Right lobe of liver (tissue), 6 donors: ENCODE data around the gene IFNA2. TPM values are rescaled to one million over a fixed set of nuclear protein-coding genes. Genes with fewer than 3 reads are reported as not detected.
A peak's percentile ranks its signal among the peaks of the same experiment; 100 is the strongest.

Experiments
- ATAC-seq, 4 donors: fragments of 200-7000 bp; cut with Tn5 transposase; one replicate each; pipeline ENCODE4 v1.9.1; 2020; ENCODE audit warnings: mild to moderate bottlenecking in 4 of 4, moderate library complexity in 4 of 4
- DNase-seq, 3 donors: peaks; one replicate each; pipeline ENCODE4 v3.0.0-alpha.2; 2020
- H3K27ac ChIP-seq, 3 donors: fragments of 200-600 bp; one replicate each; pipeline ENCODE4 v1.8.0; 2022
- H3K27me3 ChIP-seq, 2 donors: fragments of 200-600 bp; one replicate each; pipeline ENCODE4 v1.8.0; 2022
- H3K36me3 ChIP-seq, 4 donors: fragments of 200-600 bp; sonication (generic) in 1 of 4; one replicate each; pipeline versions ENCODE4 v1.5.1 to v1.8.0; 2017 to 2022; ENCODE audit warnings: control low read depth in 1 of 4
- H3K4me1 ChIP-seq, 4 donors: fragments of 200-600 bp; sonication (generic) in 1 of 4; one replicate each; pipeline versions ENCODE4 v1.5.1 to v1.8.0; 2017 to 2022; ENCODE audit warnings: control low read depth in 1 of 4
- H3K4me3 ChIP-seq, 3 donors: fragments of 200-600 bp; one replicate each; pipeline ENCODE4 v1.8.0; 2022
- H3K9me3 ChIP-seq, 4 donors: fragments of 200-600 bp; sonication (generic) in 1 of 4; one replicate each; pipeline versions ENCODE4 v1.5.1 to v1.8.0; 2017 to 2022; ENCODE audit warnings: control low read depth in 1 of 4
- CTCF ChIP-seq, 4 donors: fragments of 200-600 bp in 3 of 4; fragments of 450-650 bp in 1 of 4; IDR thresholded peaks; one replicate each; pipeline versions ENCODE4 v1.5.1 to v1.8.0; 2016 to 2022; ENCODE audit warnings: antibody characterized with exemption in 4 of 4, mild to moderate bottlenecking in 2 of 4
- POLR2A ChIP-seq: fragments of 450-650 bp; IDR thresholded peaks from one replicate; pipeline ENCODE4 v1.6.1; 2017; ENCODE audit warnings: antibody characterized with exemption, mild to moderate bottlenecking
- WGBS: methylation state at CpG from one replicate; pipeline ENCODE4 v1.1.6; 2018; ENCODE audit warnings: low coverage, low lambda C conversion rate; ENCODE audit not compliant: insufficient coverage; ENCODE audit errors: missing lambda C conversion rate; 5-methylcytosine and 5-hydroxymethylcytosine counted together
- intact Hi-C, 2 donors: fragments of 100-400 bp; cut with DNase I; formaldehyde crosslinking; loops; one replicate each; pipeline versions ENCODE4 v1.11.2 to v1.14.1; 2022
- total RNA-seq, 6 experiments: library from RNA; depleted of rRNA in 2 of 6; stranded (reverse); fragments of >200 nt in 2 of 6; fragmentation: NEBNext Ultra II Directional in 3 of 6; extraction: Animal tissue kit (Norgen Biotek cat#: 25700) in 3 of 6; gene quantifications; one replicate each; pipeline versions ENCODE4 v1.1.0 to v1.2.4, GENCODE V29; 2016 to 2023
- donor health status: DM: no; HTN: yes; CAD: no.
- donor health status: DM: no; HTN: no; CAD: no.
- donor health status: DM: no; HTN: no; CAD: no.
- donor health status: DM: no; HTN: yes; CAD: no.
- donor health status: DM: no; HTN: yes; CAD: no.

The IFNA2 gene
- total RNA-seq, 6 experiments from 2014 or later, result not detected

DNA sequence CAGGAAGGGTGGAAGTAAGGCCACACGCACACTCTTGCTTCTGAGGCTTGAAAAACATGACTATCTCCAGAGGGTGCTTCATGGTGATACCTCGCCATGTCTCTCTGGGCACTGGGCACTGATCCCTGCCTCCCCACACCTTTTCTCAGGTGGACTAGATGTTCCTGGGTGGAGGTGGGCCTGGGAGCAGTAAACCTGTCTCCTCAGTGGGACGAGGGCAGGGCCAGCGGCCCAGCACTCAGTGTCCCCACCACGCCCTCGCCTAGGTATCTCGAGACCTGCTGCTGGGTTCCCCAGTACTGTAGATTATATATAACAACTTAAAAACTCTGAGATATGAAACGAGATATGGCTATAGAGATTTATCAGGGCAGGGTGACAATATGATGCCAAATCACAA, 22.9 kb downstream of the IFNA2 start:
- ATAC-seq (no peak), DNase-seq (no peak)
- Histone ChIP-seq H3K27ac (no peak overlapping the region), H3K4me1 (no peaks in the 10 kb centered on the region), H3K4me3 (no peak overlapping the region), H3K36me3 (no peaks in the 10 kb centered on the region), H3K27me3 (no peaks in the 10 kb centered on the region), H3K9me3 (no peaks in the 10 kb centered on the region)
- TF ChIP-seq CTCF (IDR thresholded peaks at IDR 0.05), result no peak
- no peak for TF ChIP-seq POLR2A
- intact Hi-C loops, result no loop called here
- WGBS, result 67% methylated on average over 6 of the region's 8 CpGs

GRCh38 chr9:21357479-21358460, 27.4 kb downstream of the IFNA2 start:
- peak in 1 of 4 donors; percentile 43 for ATAC-seq
- intact Hi-C loops, result no loop called here
- Histone ChIP-seq H3K4me3 (no peak overlapping the region), H3K27ac (no peak overlapping the region), H3K36me3 (no peaks in the 10 kb centered on the region), H3K27me3 (no peaks in the 10 kb centered on the region), H3K4me1 (no peaks in the 10 kb centered on the region), H3K9me3 (no peaks in the 10 kb centered on the region)
- no peak for DNase-seq
- TF ChIP-seq POLR2A, result no peak
- no peak for TF ChIP-seq CTCF (IDR thresholded peaks at IDR 0.05)
- 40% methylated on average over 7 of the region's 7 CpGs for WGBS

DNA sequence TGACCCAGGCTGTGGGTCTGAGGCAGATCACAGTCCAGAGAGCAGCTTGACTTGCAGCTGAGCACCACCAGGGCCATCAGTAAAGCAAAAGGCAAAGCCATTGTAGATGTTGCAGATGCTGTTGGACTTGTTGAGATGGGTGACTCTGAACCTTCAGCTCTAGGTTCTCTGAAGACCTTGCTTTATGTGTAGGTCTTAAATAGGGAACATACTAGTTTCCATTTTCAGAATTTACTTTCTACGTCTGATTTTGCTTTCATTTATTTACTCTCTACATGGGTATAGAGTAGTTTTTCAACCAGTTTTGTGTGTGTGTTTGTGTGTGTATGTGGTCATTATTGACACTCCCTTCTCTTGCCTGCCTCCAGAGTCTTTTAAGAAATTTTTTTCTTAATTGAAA, 34.4 kb downstream of the IFNA2 start, which contains the start of gene IFNA6:
IFNA6 (minus strand) TSS at position 101 of the 400 bp plus-strand sequence; CDS start at position 101, 0 bp downstream.
- Histone ChIP-seq H3K4me1 (no peaks in the 10 kb centered on the region), H3K9me3 (no peaks in the 10 kb centered on the region), H3K4me3 (no peak within 1 kb of the TSS), H3K27me3 (no peaks in the 10 kb centered on the region), H3K36me3 (no peaks in the 10 kb centered on the region), H3K27ac (no peak within 1 kb of the TSS)
- DNase-seq (no peak), ATAC-seq (no peak)
- WGBS, result 78% methylated on average over 1 of the region's 1 CpG
- intact Hi-C loops, result no loop called here
- TF ChIP-seq CTCF (IDR thresholded peaks at IDR 0.05) (no peak), POLR2A (no peak)

DNA sequence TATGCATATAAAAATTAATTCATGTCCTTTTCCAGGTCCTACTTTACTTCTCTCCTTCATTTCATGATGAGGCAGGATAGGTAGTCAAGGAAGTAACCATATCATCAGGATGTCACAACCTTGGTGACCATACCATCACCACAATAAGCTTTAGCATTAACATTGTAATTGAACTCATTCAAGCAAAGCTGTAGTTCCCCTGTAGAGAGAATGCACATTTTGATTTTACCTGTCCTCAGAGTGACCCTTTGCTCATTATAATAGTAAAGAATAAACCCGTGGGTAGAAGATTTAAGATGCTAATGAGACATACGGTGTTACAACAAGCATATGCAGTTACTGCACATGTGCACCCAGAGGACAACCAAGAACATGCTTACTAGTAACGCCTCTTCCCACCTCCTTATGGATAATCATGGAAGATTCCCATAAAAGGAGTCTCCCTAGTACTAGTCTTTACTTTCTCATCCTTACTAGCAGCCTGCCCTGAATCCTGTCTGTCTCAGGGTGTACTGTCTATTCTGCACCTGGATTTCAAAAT, 36.7 kb downstream of the IFNA2 start:
- 47% methylated on average over 3 of the region's 3 CpGs for WGBS

More for the DNA sequence above, 36.7 kb downstream of the IFNA2 start:
- no peak for ATAC-seq
- H3K36me3 ChIP-seq, result no peaks in the 10 kb centered on the region
- TF ChIP-seq CTCF (IDR thresholded peaks at IDR 0.05) (no peak), POLR2A (no peak)
- H3K4me3 ChIP-seq, result no peak overlapping the region
- intact Hi-C loops, result no loop called here
- no peaks in the 10 kb centered on the region for H3K9me3 ChIP-seq
- H3K4me1 ChIP-seq, result no peaks in the 10 kb centered on the region
- DNase-seq, result no peak
- H3K27ac ChIP-seq, result no peak overlapping the region
- no peaks in the 10 kb centered on the region for H3K27me3 ChIP-seq
